ENCODE measurements around the gene BLVRA. TPM values are rescaled to one million over a fixed set of nuclear protein-coding genes. Genes with fewer than 3 reads are reported as not detected.

Gene BLVRA
- total RNA-seq, 1 experiment from 2014 or later: 40.7 TPM

DNA sequence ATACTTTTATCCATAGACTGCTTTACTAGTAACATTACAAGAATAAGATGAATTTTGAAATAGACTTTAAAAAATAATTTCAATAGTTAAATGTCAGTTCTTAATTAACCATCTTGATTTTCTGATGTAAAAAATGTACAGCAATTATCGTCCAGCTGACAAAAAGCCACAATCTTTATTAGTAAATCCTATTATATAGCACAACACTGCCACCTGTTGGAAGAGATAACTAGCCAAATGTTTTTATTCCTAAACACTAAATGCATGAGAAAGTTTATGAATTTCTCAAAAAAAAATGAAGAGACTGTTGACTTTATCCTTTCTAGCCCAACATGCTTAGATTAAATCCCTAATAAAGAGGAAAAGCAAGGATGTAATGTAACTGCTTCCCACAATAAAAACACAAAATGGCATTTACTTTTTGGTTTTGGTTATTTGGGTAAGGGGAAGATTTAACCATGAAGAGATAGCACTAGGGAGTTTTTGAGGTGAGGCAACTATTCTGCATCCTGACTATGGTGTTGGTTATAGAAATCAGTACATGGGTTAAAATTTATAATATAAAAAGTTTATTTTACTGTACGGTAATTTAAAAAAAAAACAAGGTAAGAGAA lies 37.2 kb upstream of the BLVRA start:
- no peaks in the 10 kb centered on the region for H3K23me2 ChIP-seq (ENCODE audit: insufficient read length, low read depth, low read length, poor library complexity, severe bottlenecking)
- H2BK20ac ChIP-seq (ENCODE audit: low read depth, low read length, poor library complexity, severe bottlenecking): no peak overlapping the region
- Mint-ChIP-seq H3K27ac (no peak overlapping the region), H3K4me3 (no peak overlapping the region), H3K9me3 (peaks cover 15 to 19% of the 10 kb centered on the region in 2 experiments; a peak in 4 of 5 replicates), H3K27me3 (ENCODE audit: low read depth) (no peaks in the 10 kb centered on the region), H3K4me1 (peaks cover 4% of the 10 kb centered on the region in 2 experiments; a peak in 2 of 4 replicates), H3K36me3 (ENCODE audit: insufficient read depth in 1 of 3, low read depth in 3 of 3) (peaks cover 26 to 40% (median 28%) of the 10 kb centered on the region in 3 experiments)
- no peak overlapping the region for H3T11ph ChIP-seq (ENCODE audit: low read length)
- no peak overlapping the region for H3K9ac ChIP-seq (ENCODE audit: extremely low read depth, insufficient read length, low read length)
- H2BK5ac ChIP-seq (ENCODE audit: insufficient read length, low read length): no peak overlapping the region
- no peak overlapping the region for H2AFZ ChIP-seq (ENCODE audit: low read length)
- H3K4me1 ChIP-seq (ENCODE audit: insufficient read depth, low read length): no peaks in the 10 kb centered on the region
- no peak overlapping the region for H4K91ac ChIP-seq (ENCODE audit: insufficient read length, low read depth, low read length)
- no peaks in the 10 kb centered on the region for H3K9me3 ChIP-seq (ENCODE audit: control insufficient read depth, low read depth, low read length)
- no peak overlapping the region for H2BK120ac ChIP-seq (ENCODE audit: low read depth, low read length, poor library complexity, severe bottlenecking)
- peaks cover 39% of the 10 kb centered on the region; the same call in 1 of the 2 replicates for H3K79me2 ChIP-seq (ENCODE audit: insufficient read depth, low read length)
- no peak overlapping the region for H3K56ac ChIP-seq (ENCODE audit: insufficient read length, low read depth, low read length)
- no peak overlapping the region for H2BK12ac ChIP-seq (ENCODE audit: insufficient read length, low read depth, low read length)
- H2AK5ac ChIP-seq (ENCODE audit: insufficient read length, low read length): no peak overlapping the region
- no peaks in the 10 kb centered on the region for H3K27me3 ChIP-seq (ENCODE audit: insufficient read depth, low read length)
- H3K27ac ChIP-seq (ENCODE audit: insufficient read length, low read depth, low read length): no peak overlapping the region
- no CpG with 5 or more reads among the region's 2 CpGs for WGBS (ENCODE audit: extremely low coverage, insufficient read length, low lambda C conversion rate)
- H3K14ac ChIP-seq (ENCODE audit: insufficient read depth, low read length): no peak overlapping the region
- no peaks in the 10 kb centered on the region for H4K20me1 ChIP-seq (ENCODE audit: control insufficient read depth, insufficient read depth, insufficient read length)
- H3K79me1 ChIP-seq (ENCODE audit: insufficient read depth, low read depth, low read length, poor library complexity, severe bottlenecking): peaks cover 14% of the 10 kb centered on the region
- TF ChIP-seq, protein P1, sequence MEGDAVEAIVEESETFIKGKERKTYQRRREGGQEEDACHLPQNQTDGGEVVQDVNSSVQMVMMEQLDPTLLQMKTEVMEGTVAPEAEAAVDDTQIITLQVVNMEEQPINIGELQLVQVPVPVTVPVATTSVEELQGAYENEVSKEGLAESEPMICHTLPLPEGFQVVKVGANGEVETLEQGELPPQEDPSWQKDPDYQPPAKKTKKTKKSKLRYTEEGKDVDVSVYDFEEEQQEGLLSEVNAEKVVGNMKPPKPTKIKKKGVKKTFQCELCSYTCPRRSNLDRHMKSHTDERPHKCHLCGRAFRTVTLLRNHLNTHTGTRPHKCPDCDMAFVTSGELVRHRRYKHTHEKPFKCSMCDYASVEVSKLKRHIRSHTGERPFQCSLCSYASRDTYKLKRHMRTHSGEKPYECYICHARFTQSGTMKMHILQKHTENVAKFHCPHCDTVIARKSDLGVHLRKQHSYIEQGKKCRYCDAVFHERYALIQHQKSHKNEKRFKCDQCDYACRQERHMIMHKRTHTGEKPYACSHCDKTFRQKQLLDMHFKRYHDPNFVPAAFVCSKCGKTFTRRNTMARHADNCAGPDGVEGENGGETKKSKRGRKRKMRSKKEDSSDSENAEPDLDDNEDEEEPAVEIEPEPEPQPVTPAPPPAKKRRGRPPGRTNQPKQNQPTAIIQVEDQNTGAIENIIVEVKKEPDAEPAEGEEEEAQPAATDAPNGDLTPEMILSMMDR (conservative IDR thresholded peaks at IDR 0.05): peak; percentile 83
- H2BK15ac ChIP-seq (ENCODE audit: low read depth, low read length): no peak overlapping the region
- no peak overlapping the region for H3K18ac ChIP-seq (ENCODE audit: insufficient read length, low read depth, low read length)
- no peak overlapping the region for H4K8ac ChIP-seq (replicated peaks; ENCODE audit: insufficient read length, low read depth, low read length)
- H3K4ac ChIP-seq (ENCODE audit: low read depth, low read length): no peak overlapping the region
- H4K5ac ChIP-seq (ENCODE audit: insufficient read length, low read depth, low read length): no peak overlapping the region
- H3K4me2 ChIP-seq (ENCODE audit: insufficient read depth, insufficient read length, low read length): no peak overlapping the region
- no peak for DNase-seq
- H3K23ac ChIP-seq (ENCODE audit: insufficient read length, low read depth, low read length): no peak overlapping the region

Measured in H9 (cell line).